Coronary artery (tissue), 2 donors: ENCODE data around the gene TRRAP.

Source experiments
- DNase-seq: peaks from one replicate; pipeline ENCODE4 v3.0.0-alpha.2; 2017; ENCODE audit warnings: low spot score
- H3K27ac ChIP-seq, 2 donors: fragments of 200-600 bp; sonication (generic); one replicate each; pipeline ENCODE4 v1.5.1; 2016 to 2019
- H3K4me3 ChIP-seq: fragments of 200-600 bp; sonication (generic); 2 replicates; pipeline ENCODE4 v1.5.1; 2016; ENCODE audit warnings: mild to moderate bottlenecking, moderate library complexity
- CTCF ChIP-seq: fragments of 200-600 bp; sonication (generic); IDR thresholded peaks from one replicate; pipeline ENCODE4 v1.5.1; 2019; ENCODE audit warnings: antibody characterized with exemption

Gene TRRAP

DNA sequence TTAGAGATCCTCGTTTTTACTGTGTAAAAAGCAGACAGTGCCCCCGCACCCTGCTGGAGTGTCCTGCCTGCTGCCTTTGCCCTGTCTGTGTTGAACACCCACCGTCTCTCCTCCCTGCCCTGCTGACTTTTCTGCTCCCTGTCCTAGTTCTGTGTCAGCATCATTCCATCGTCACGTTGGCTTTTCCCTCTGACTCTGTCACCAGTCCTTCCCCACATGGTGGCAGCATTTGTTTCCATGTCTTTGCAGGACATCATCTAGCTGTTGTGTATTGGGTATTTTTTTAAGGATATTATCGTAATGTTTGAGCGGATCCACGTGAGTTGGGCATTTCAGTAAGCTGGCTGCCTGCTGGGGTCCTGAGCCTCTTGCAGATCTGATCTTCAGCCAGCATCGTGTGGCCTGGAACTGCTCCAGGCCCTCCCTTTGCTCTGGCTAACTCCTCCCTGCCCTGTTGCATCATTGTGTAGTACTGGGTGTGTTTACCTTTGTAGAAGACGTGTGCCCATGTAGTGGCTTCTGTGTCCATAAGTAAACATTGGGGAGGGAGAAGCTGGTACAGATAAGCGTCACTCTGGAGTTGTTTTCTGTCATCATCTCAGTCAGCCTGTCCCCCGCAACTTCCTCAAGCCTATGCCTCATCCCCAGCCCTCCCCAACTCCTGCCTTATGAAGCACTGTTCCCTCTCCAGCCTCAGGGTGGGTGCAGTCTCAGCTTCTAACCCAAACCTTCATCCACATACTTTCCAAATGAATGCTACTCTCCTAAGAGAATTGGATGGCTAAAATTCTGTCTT is 44.3 kb downstream of the TRRAP start:
- TF ChIP-seq CTCF, result no peak
- H3K27ac ChIP-seq, result no peak overlapping the region
- H3K4me3 ChIP-seq, result no peak overlapping the region
- no peak for DNase-seq

DNA sequence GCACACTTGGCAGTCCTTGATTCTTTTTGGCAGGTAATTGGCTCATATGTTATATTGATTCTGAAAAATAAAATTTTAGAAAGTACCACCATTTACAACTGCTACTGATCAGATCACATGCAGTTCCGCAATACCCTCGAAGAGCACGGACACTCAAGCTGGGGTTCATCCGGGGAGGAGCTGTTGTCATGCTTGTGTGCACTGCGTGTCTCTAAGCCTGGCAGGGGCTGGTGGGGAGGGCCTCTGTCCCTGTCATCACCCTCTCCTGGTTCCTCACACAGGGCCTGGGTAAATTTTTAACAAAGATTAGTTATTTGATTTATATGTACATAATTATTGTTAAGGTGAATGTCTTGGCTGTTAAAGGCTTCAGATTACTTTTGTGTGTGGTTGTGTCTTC is 45.2 kb downstream of the TRRAP start:
- no peak for DNase-seq
- H3K27ac ChIP-seq, result no peak overlapping the region
- H3K4me3 ChIP-seq, result no peak overlapping the region
- TF ChIP-seq CTCF, result no peak

GRCh38 chr7:98927125-98927524 is 48.8 kb downstream of the TRRAP start:
- Histone ChIP-seq H3K27ac (no peak overlapping the region), H3K4me3 (no peak overlapping the region)
- no peak for TF ChIP-seq CTCF
- no peak for DNase-seq

DNA sequence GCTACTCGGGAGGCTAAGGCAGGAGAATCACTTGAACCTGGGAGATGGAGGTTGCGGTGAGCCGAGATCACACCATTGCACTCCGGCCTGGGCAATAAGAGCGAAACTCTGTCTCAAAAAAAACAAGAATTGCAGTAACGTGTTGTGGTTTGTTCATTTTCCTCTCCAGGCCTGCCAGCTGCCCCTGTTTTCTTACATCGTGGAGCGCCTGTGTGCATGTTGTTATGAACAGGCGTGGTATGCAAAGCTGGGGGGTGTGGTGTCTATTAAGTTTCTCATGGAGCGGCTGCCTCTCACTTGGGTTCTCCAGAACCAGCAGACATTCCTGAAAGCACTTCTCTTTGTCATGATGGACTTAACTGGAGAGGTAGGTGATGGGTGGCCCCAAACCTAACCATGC is 52.1 kb downstream of the TRRAP start:
- no peak for DNase-seq
- H3K27ac ChIP-seq, result no peak overlapping the region
- H3K4me3 ChIP-seq, result no peak overlapping the region
- TF ChIP-seq CTCF, result no peak

- Histone ChIP-seq H3K4me3 (no peak overlapping the region), H3K27ac (no peak overlapping the region)
- TF ChIP-seq CTCF, result no peak
- no peak for DNase-seq
Observed at GRCh38 chr7:98930921-98931320, 52.6 kb downstream of the TRRAP start.

GRCh38 chr7:98933321-98933720 is 55.0 kb downstream of the TRRAP start:
- no peak overlapping the region for H3K27ac ChIP-seq
- no peak overlapping the region for H3K4me3 ChIP-seq
- TF ChIP-seq CTCF, result no peak
- DNase-seq, result no peak

DNA sequence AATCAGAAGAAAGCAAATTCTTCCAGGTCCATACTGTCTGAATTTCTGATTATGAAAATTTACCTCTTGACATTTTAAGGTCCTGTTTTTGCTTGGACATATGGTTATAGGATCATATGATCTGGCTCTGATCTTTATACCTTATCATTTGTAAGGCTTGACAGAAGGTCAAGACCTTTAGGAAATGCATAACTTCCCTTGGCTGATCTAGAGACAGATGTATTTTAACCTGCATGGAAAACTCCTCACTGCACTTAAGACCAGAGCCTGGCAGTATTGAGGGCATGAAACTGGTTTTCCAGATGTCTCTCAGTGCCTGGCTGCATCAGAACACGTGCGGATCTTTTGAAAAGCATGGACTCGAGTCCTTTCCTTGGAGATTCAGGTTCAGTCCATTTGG is 55.9 kb downstream of the TRRAP start:
- no peak for TF ChIP-seq CTCF

More for the DNA sequence above, 55.9 kb downstream of the TRRAP start:
- Histone ChIP-seq H3K4me3 (no peak overlapping the region), H3K27ac (no peak overlapping the region)
- no peak for DNase-seq
